Epithelial cell of proximal tubule (primary cell): ENCODE results near the gene SHMT1. TPM values are rescaled to one million over a fixed set of nuclear protein-coding genes. Genes with fewer than 3 reads are reported as not detected.
"Not testable (repeated sequence)": the region's sequence is repeated elsewhere in the genome, so short reads cannot be mapped to it uniquely, and the experiment has no call there.

Experiments used
- DNase-seq: peaks from one replicate; pipeline ENCODE4 v3.0.0-alpha.2; 2011; ENCODE audit warnings: low read depth
- H3K4me3 ChIP-seq: 2 replicates; pipeline ENCODE4 v1.5.1; 2011; ENCODE audit warnings: low read depth, mild to moderate bottlenecking, low read length
- CTCF ChIP-seq: conservative IDR thresholded peaks from 2 replicates; pipeline ENCODE4 v1.5.1; 2012; ENCODE audit warnings: low read depth, mild to moderate bottlenecking, low read length
- total RNA-seq: library from RNA; depleted of rRNA; stranded (reverse); fragments of >200 nt; gene quantifications from 2 replicates; pipeline ENCODE4 v1.2.3, GENCODE V29; 2015

SHMT1 gene
- total RNA-seq, 1 donor from 2014 or later = 21.2 TPM

DNA sequence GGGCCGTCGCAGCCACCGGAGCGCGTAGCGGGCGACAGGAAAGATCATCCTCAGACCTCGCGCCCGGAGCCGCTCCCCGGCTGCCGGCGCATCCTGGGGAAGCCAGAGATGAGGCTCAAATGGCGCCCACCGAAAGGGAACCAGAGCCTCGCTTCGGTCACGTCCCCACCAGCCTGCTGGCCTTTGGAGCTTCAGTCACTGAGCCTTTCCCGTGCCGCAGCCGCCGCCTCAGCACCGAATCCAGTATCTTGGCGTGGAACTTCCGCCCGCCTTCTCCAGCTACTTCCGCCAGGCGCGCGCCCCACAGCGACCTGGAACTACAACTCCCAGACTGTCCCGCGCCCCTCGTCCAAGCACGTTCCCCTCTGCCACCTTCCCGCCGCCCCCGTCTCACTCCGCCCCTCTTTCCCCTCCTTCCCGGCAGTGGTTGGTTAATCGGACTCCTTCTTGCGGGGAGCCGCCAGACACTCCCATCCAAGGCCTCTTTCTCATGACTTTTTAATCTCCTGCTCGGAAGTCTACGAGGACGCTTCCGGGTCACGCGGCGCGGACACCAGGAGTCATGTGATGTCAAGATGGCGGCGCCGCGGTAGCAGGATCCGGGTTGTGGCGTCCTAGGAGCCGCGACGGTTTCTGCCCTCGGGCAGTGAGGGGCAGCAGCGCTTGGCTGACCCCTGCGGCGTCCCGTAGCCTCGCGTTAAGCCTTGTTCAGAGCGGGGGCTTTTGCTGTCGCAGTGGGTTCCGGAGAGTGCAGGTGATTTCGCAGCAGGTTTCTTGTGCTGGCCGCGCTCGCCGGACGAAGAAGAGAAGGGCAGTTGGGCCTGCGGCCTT, 48.4 kb downstream of the SHMT1 start, which contains the start of the genes SMCR8 and TOP3A:
Gene SMCR8 (plus strand): TSS at position 563 of the 831 bp plus-strand sequence. CDS start 497 bp downstream, outside the sequence.
Gene TOP3A (minus strand): TSS at position 264 of the 831 bp plus-strand sequence. CDS start 216 bp downstream, at position 48.
- peak within 1 kb of the TSS; percentile 89 for H3K4me3 ChIP-seq
- no peak for TF ChIP-seq CTCF
- peak; percentile 87 for DNase-seq

- no peak for DNase-seq
- H3K4me3 ChIP-seq = peak overlapping the region; percentile 89
- TF ChIP-seq CTCF = no peak
Observed at GRCh38 chr17:18314059-18314730, 49.2 kb downstream of the SHMT1 start.

- DNase-seq = no peak
- TF ChIP-seq CTCF = no peak
Observed at GRCh38 chr17:18309202-18309601, 54.1 kb downstream of the SHMT1 start.

GRCh38 chr17:18303206-18303605, 60.1 kb downstream of the SHMT1 start:
- not testable (repeated sequence) for DNase-seq, H3K4me3 ChIP-seq

More at GRCh38 chr17:18309202-18309601, 54.1 kb downstream of the SHMT1 start:
- no peak overlapping the region for H3K4me3 ChIP-seq

DNA sequence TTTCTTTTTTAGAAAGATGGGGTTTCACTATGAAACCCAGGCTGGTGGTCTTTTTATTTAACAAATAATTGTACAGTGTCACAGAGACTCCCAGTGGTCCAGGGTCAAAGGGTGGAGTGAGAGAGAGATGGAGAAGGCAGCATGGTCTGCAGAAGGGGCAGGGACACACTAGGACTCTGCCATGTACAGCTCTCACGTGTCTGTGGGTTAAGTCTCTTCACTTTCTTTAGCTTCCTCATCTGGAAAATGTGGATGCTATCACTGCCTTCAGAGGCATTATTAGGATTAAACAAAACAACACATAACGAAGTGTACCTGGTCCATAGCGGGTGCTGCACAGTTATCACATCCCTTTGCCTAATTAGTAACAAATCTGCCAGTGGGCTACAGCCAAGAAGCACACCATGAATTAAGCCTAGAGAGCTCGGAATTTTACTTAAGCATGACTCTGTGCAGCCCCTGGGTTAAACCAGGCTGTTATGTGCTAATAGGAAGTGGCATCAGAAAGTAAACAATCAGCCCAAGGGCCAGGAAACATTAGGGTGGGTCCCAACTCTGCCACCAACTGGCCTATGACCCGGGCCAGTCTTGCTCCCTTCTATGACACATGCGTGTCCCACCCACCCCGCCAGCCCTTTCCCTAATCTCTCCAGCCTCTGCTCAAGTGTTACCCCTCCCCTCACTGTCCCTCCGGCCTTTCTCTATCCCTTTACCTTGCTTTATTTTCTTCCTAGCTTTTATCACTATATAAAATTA, 62.4 kb downstream of the SHMT1 start:
- H3K4me3 ChIP-seq = no peak overlapping the region
- no peak for DNase-seq
- no peak for TF ChIP-seq CTCF

GRCh38 chr17:18298061-18298460, 65.3 kb downstream of the SHMT1 start:
- DNase-seq, H3K4me3 ChIP-seq: not testable (repeated sequence)

GRCh38 chr17:18291718-18292540, 71.4 kb downstream of the SHMT1 start:
- no peak for TF ChIP-seq CTCF
- no peak for DNase-seq
- H3K4me3 ChIP-seq = no peak overlapping the region
